Inflammatory macrophage treated with lipopolysaccharide for 1 hour (primary cell): ENCODE data around the gene MEGF6.

ENCODE experiments used
- DNase-seq, 2 donors: peaks; one replicate each; pipeline ENCODE4 v3.0.0-alpha.2; 2020 to 2022

Gene MEGF6

DNA sequence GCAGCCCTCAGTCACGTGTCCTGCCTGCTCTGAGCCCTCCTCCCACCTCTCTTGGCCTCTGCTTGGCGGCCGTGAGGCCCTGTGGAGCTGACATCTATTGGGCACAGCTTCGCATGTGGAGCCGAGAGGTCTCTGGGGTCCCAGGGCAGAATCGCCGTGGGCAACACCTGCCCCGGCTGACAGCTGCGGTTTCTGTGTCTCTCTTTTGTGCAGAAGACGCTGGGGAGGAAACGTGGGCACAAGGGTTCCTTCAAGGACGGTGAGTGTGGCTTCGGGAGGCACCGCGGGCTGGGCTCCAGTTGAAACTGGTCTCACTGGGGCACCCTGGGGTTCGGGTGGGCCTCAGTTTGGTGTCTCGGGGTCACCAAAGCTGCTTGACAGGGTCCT, 145.4 kb downstream of the MEGF6 start:
- DNase-seq = no peak

GRCh38 chr1:3465091-3465934, 146.0 kb downstream of the MEGF6 start:
- DNase-seq = no peak

GRCh38 chr1:3464649-3465025, 146.7 kb downstream of the MEGF6 start:
- no peak for DNase-seq

DNA sequence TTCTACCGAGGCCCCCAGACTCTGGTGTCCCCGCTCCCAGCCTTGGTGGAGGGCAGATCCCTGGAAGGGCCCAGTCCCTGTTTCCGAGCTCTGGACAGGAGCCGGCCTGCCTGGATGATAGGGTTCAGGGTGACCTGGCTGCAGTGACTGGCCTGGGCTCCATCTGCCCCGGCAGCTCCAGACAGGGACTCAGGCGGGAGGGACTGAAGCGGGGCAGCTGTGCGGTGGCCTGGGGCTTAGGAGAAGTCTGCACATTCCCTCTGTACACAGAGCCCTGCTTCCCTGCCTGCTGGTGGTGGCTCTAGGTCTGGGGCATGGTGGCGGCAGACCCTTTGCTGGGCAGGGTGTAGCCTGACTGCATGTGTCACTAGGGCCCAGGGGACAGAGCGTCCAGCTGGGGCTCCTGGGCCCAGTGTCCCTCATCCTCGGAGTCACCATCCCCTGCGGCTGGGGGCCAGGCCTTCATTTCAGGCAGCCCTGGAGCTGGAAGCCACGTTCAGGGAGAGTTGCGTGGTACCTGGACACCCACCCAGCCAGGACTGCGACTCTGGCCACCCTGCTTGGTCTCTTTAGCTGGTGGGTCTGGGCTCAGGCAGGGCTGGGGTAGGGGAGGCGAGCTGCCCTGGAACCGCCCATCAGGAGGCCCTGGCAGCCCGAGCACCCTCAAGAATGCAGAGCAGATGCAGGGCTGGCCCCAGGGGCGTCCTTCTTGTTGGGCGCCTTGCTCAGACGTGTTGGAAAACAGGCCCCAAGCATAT, 147.2 kb downstream of the MEGF6 start:
- no peak for DNase-seq

GRCh38 chr1:3463408-3463863, 147.9 kb downstream of the MEGF6 start:
- DNase-seq = no peak

DNA sequence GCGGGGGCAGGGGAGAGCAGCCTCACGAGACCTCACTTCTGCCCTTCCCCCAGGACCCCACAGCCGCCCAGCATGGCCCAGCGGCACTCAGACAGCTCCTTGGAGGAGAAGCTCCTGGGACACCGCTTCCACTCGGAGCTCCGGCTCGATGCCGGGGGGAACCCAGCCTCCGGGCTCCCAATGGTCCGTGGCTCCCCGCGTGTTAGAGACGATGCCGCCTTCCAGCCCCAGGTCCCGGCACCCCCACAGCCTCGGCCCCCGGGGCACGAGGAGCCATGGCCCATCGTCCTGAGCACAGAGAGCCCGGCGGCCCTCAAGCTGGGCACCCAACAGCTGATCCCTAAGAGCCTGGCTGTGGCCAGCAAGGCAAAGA, 148.3 kb downstream of the MEGF6 start:
- DNase-seq = no peak

GRCh38 chr1:3462356-3463012, 148.8 kb downstream of the MEGF6 start:
- DNase-seq = no peak

DNA sequence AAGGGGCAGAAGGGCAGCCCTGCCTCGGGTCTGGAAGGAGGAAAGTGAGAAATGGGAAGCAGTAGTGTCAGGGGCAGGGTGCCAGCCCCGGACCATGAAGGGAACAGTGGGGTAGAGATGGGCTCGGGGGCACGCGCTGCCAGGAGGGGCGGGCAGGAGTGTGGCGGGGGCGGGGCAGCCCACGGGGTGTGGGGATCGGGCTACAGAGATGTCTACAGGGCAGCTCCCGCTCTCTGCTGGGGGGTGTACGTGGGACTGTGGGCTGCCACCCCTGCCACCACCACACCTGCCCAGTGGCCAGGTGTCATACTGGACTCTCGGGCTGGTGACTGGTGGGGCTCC, 149.4 kb downstream of the MEGF6 start:
- DNase-seq = no peak

DNA sequence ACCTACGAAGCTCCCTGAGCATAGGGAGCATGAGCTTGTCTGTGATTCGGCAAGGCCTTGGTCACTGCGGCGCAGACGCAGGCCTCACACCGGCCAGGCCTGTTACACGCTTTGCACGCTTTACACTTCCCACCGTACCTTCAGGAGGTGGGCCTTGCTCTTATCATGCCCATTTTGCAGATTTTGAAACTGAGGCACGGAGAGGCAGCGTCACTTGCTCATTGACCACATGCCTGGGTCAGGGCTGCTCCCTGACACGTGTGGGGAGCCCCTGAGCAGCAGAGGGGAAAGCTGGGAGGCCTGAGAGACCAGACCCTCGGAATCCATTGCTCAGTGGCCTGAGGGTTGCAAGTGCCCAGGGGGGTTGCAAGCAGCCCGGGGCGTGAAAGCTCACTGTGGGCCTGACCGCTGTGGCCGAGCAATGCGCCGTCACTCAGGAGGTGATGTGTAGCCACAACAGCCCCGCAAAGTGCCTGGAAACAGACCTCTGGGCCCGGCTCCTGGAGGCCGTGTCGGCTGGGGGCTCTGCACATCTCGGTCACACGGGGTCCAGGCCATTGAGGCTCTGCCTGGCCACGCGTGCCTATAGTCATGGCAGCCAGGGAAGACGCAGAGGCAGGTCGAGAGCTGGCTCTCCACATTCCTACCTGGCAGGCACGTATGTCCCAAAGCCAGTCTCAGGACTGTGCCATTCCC, 149.9 kb downstream of the MEGF6 start:
- no peak for DNase-seq

- no peak for DNase-seq
These were observed 150.6 kb downstream of the MEGF6 start for GRCh38 chr1:3460672-3461131.

- no peak for DNase-seq
These were observed 151.2 kb downstream of the MEGF6 start for GRCh38 chr1:3459940-3460671.

GRCh38 chr1:3459051-3459908, 152.0 kb downstream of the MEGF6 start:
- DNase-seq = no peak

DNA sequence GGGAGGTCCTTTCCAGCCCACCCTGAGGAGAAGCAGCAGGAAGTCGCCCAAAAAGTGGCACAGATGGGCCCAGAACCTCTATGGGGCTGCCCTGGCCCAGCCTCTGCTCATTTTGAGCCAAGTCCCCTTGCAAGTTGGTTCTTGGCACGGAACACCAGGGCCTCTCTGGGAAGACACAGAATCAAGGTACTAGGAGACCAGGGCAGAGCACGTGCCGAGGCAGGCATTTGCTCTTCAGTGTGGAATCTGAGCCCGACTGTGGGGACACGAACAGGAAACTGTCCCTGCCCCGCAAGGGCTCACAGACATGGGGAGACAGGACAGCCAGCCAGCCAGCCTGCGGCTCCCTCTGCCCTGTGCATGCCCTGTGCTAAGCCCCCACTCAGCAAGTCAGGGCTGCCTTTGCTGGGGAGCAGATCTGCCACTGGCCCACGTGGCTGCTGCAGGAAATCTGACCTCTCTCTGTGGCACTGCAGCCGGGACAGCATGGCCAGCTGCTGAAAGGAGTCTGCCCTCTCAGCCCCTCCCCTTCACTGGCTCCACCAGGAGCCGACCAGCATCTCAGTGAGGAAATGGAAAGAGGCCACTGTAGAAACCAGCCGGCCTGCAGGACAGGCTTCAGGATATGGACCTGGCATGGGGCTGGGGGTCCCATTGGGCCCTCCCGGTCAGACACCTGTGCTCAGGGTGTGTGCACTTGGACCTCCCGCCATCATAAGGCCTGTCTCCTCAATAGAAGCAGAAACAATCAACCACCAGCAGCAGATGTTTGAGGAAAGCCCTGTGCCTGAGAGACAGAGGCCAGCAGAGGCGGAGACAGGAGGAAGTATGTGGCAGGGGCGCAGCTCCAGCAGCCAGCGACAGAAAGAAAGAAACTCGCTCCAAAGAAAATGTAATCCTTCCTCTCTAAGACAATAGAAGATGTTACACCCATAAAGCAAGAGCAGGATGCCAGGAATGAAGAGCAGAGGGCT, 153.1 kb downstream of the MEGF6 start:
- DNase-seq = no peak

- no peak for DNase-seq
These were observed 154.1 kb downstream of the MEGF6 start for GRCh38 chr1:3456964-3457909.

GRCh38 chr1:3456449-3456963, 154.8 kb downstream of the MEGF6 start:
- no peak for DNase-seq

DNA sequence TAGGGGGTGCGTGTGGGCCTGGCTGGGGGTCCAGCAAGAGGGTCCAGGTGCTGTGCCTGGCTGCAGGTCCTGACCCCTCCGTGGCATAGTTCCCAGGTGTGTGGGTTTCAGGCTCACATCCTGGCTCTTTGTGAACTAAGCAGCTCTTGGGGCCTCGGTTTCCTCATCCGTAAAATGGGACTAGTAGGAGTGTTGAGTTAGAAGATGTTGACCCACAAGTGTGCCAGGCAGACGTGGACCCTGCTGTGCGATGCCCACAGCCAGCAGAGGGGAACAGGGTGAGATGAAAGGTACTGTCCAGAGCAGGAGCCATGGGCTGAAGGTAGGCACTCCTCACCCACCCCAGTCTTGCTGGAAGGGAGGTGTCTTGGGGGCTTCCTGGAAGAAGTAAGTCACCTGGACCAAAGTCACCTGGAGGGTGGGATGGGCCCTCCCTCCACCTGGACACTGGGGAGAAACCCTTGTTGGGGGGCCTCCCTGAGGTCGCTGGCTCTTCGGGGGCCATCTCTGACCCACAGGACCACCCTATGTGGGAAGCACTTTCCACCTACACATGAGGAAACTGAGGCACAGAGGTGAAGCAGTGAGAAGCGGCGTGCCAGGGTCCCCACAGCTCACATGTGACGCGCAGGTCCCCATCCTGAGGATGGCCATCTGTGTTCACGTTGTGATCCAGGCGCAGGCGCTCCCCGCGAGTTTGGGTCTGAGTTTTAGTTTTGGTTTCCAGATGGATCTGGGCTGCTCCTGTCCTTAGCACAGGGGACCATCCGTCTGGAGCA, 155.4 kb downstream of the MEGF6 start:
- DNase-seq = no peak

GRCh38 chr1:3454811-3455618, 156.3 kb downstream of the MEGF6 start:
- DNase-seq = peak; percentile 6 to 12
